ENCODE results near the gene SNX11.

- TF ChIP-seq POLR2A (IDR thresholded peaks at IDR 0.05), result no peak
- TF ChIP-seq CTCF (IDR thresholded peaks at IDR 0.05), result no peak
- TF ChIP-seq EP300 (IDR thresholded peaks at IDR 0.05), result no peak
Measured at GRCh38 chr17:48113201-48113676, 5.7 kb downstream of the SNX11 start.
